GM12864 (cell line): ENCODE measurements around the gene NDC1.

Source experiments
- DNase-seq: peaks from one replicate; pipeline ENCODE4 v3.0.0-alpha.2; 2011; ENCODE audit warnings: low read depth
- H3K4me3 ChIP-seq: 2 replicates; pipeline ENCODE4 v1.5.1; 2011; ENCODE audit warnings: mild to moderate bottlenecking, low read depth, low read length, control low read depth
- TF ChIP-seq, protein P1 (sequence below): IDR thresholded peaks from 2 replicates; pipeline ENCODE4 v1.5.1; 2011; ENCODE audit warnings: low read depth, mild to moderate bottlenecking, moderate library complexity, low read length, control low read depth, inconsistent platforms; ENCODE audit errors: missing control alignments

The NDC1 gene

DNA sequence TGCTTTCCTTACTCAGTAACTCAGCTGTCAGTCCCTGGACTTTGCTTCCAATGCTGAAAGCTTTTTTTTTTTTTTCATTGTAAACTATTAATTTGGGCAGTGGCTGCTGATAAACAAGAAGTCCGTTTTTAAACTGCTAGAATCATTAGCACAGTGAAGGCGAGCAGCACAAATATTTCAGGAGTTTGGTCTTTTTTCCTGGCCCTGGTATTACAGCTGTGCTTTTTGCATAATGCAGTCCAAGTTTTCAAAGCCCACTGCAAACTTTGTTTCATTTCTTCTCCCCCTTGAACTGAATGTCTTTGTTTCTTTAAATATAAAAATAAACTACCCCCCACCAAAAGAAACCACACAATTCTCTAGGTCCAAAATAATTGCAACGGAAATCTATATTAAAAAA, 105.7 kb downstream of the NDC1 start:
- DNase-seq = no peak
- TF ChIP-seq, protein P1, sequence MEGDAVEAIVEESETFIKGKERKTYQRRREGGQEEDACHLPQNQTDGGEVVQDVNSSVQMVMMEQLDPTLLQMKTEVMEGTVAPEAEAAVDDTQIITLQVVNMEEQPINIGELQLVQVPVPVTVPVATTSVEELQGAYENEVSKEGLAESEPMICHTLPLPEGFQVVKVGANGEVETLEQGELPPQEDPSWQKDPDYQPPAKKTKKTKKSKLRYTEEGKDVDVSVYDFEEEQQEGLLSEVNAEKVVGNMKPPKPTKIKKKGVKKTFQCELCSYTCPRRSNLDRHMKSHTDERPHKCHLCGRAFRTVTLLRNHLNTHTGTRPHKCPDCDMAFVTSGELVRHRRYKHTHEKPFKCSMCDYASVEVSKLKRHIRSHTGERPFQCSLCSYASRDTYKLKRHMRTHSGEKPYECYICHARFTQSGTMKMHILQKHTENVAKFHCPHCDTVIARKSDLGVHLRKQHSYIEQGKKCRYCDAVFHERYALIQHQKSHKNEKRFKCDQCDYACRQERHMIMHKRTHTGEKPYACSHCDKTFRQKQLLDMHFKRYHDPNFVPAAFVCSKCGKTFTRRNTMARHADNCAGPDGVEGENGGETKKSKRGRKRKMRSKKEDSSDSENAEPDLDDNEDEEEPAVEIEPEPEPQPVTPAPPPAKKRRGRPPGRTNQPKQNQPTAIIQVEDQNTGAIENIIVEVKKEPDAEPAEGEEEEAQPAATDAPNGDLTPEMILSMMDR = no peak
- no peak overlapping the region for H3K4me3 ChIP-seq

- H3K4me3 ChIP-seq = no peak overlapping the region
- TF ChIP-seq, protein P1 = no peak
- DNase-seq = no peak
Observed at GRCh38 chr1:53731779-53732305, 106.3 kb downstream of the NDC1 start.

DNA sequence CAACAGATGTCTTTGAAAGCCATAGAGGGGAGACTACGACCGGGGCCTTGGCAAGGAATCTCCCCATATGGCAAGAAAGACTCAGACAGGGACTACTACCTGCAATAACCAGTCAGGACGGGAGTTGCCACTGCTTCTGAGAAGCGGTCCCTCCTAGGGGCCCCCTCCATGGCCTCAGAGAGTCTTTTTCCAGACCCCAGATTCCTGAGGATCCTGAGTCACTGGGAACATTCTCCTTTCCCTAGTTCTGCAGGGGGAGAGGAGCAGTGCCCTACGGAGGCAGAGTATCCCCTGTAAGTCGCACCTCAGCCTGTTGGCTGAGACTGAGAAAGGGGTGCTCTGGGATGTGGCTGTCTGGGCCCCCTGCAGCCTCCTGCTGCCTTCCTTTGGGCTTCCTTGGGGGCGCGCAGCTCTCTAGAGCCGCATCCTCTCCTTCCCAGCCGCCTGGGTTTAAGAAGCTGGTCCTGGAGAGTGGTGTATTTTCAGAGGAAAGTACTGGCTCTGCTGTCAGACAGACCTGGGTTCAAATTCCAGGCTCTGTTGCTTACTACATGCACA, 107.0 kb downstream of the NDC1 start:
- TF ChIP-seq, protein P1 = no peak
- no peak overlapping the region for H3K4me3 ChIP-seq
- no peak for DNase-seq

DNA sequence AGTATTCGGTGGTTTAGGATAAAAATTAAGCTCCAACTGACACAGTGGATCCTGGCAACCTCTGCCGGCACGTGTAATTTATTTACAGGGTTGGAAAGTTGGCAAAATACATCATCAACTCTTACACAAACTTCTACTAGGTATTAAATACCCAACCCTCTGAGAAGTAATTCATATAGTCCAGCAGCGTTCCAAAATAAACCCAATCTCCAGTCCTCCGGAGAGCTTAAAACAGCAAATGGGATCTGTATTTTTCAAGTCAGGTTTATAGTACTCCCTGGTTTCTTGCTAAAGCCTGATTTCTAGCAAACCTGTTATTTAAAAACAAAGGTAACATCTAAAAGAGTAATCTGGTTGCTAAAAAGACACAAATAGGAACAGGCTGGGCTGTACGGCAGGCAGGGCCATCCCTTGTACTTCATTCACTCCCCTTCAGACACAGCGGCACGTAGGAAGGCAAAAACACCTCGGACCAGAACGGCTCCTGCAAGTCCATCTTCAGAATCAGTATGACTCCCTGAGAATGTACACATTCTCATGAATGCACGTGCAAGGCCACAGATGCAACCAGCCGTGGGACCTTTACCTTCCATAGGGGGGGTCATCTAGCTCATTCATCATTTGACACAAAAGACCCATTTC, 107.8 kb downstream of the NDC1 start:
- H3K4me3 ChIP-seq = no peak overlapping the region
- TF ChIP-seq, protein P1 = no peak

DNA sequence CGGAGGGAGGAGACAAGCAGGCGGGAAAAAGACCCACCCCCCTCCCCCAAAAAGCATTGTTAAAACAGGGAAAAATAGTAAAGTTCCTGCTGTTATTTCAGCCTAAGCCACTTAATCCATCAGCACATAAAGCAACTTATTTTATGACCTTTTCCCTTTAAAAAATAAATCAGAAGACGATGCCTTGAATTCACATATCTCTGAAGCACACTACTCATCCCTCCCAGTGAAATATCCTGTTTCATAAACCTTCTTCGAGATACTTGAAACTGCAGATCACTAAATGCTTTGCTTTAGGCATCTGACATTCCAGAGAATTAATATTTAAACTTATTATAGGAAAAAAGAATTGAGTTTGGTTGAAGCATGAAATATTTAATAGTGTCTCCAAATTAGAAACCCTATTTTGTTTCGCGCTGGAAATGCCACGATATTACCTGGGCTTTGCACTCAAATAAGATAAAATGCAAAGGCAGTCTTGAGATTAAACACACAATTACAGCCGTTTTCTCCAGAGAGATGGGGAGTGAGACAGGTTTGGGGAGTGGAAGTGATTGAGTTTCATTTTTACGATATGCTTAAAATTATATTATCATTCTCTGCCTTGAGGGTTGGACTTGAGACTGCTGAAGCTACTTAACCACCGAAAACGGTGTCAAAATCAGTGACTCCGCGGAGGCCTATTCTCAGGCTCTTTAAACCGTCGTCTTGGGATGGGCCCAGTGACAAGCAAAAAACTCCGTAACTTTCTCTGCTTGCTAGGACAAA, 108.5 kb downstream of the NDC1 start:
- no peak for DNase-seq
- TF ChIP-seq, protein P1 = no peak
- no peak overlapping the region for H3K4me3 ChIP-seq

More for the DNA sequence above, 107.8 kb downstream of the NDC1 start:
- DNase-seq = no peak

GRCh38 chr1:53728702-53729455, 109.2 kb downstream of the NDC1 start:
- TF ChIP-seq, protein P1 = no peak
- DNase-seq = no peak
- H3K4me3 ChIP-seq = no peak overlapping the region
